Kidney (tissue), 14 donors: ENCODE measurements around the gene RBBP8NL. TPM values are rescaled to one million over a fixed set of nuclear protein-coding genes. Genes with fewer than 3 reads are reported as not detected.

Experiments used
- DNase-seq, 5 donors: peaks; one replicate each; pipeline ENCODE4 v3.0.0-alpha.2; 2013 to 2020
- FAIRE-seq: peaks from 2 replicates; lab custom pipeline; 2012; peaks lifted over from hg19 to GRCh38; lab: Jason Lieb, UNC
- H3K27ac ChIP-seq, 2 donors: one replicate each; pipeline ENCODE4 v1.7.0; 2013; ENCODE audit warnings: low read depth in 2 of 2, low read length in 2 of 2, inconsistent platforms in 1 of 2
- H3K27me3 ChIP-seq: one replicate; pipeline ENCODE4 v1.7.1; 2013; ENCODE audit warnings: low read length, inconsistent platforms; ENCODE audit not compliant: control insufficient read depth, insufficient read depth
- H3K36me3 ChIP-seq, 3 donors: one replicate each; pipeline versions ENCODE4 v1.7.0 to v1.7.1; 2013; ENCODE audit warnings: low read length in 3 of 3, control low read depth in 1 of 3, inconsistent platforms in 1 of 3; ENCODE audit not compliant: insufficient read depth in 3 of 3, control insufficient read depth in 2 of 3
- H3K4me1 ChIP-seq, 3 donors: one replicate each; pipeline versions ENCODE4 v1.7.0 to v1.7.1; 2013; ENCODE audit warnings: low read length in 3 of 3, inconsistent platforms in 1 of 3, low read depth in 1 of 3; ENCODE audit not compliant: control insufficient read depth in 2 of 3, insufficient read depth in 2 of 3
- H3K4me3 ChIP-seq, 3 donors: one replicate each; pipeline versions ENCODE4 v1.7.0 to v1.8.1; 2013; ENCODE audit warnings: low read length in 3 of 3, control low read depth in 1 of 3, inconsistent platforms in 1 of 3
- H3K9ac ChIP-seq, 3 donors: one replicate each; pipeline versions ENCODE4 v1.7.0 to v1.7.1; 2013; ENCODE audit warnings: low read length in 3 of 3, control low read depth in 1 of 3, inconsistent platforms in 1 of 3
- H3K9me3 ChIP-seq, 3 donors: one replicate each; pipeline versions ENCODE4 v1.7.0 to v1.7.1; 2013; ENCODE audit warnings: low read length in 3 of 3, control low read depth in 1 of 3, inconsistent platforms in 1 of 3; ENCODE audit not compliant: control insufficient read depth in 2 of 3, insufficient read depth in 1 of 3
- CTCF ChIP-seq: IDR thresholded peaks from 3 replicates; pipeline ENCODE4 v1.5.1; 2012; ENCODE audit warnings: mild to moderate bottlenecking, moderate library complexity, borderline replicate concordance; ENCODE audit not compliant: insufficient read depth; ENCODE audit errors: extremely low read depth
- intact Hi-C: fragments of 100-400 bp; cut with DNase I; formaldehyde crosslinking; loops from one replicate; pipeline ENCODE4 v1.11.1; 2022
- polyA plus RNA-seq: library from polyadenylated mRNA; stranded (reverse); fragments of 350-450 nt; fragmentation: Illumina TruSeq; extraction: RNeasy Lipid Tissue Mini Kit (QIAGEN cat#74804); gene quantifications from one replicate; pipeline ENCODE4 v1.2.3, GENCODE V29; 2014; ENCODE audit warnings: low read depth, low replicate concordance; ENCODE audit not compliant: insufficient read depth
- total RNA-seq: library from RNA; stranded (reverse); fragmentation: NEBNext Ultra II Directional; extraction: Animal tissue kit (Norgen Biotek cat#: 25700); gene quantifications from one replicate; pipeline ENCODE4 v1.2.1, GENCODE V29; 2021
- donor health status: control.
- donor health status: control.
- donor health status: control.
- donor health status: control.
- donor health status: control.
- donor health status: DM: yes; HTN: yes; CAD: no.
- donor health status: Normal renal cell carcinoma (clear cell type).

Gene RBBP8NL
- total and polyA plus RNA-seq, 2 donors from 2014 or later = 0.13 to 1.5 TPM

- no peak for TF ChIP-seq CTCF
- H3K9me3 ChIP-seq = no peaks in the 10 kb centered on the region
- H3K4me3 ChIP-seq = no peak overlapping the region
- DNase-seq (no peak), FAIRE-seq (no peak)
- H3K9ac ChIP-seq = no peak overlapping the region
- no peaks in the 10 kb centered on the region for H3K27me3 ChIP-seq
- H3K36me3 ChIP-seq = no peaks in the 10 kb centered on the region
- no peak overlapping the region for H3K27ac ChIP-seq
- intact Hi-C loops = no loop called here
- peaks cover 0 to 23% (median 6%) of the 10 kb centered on the region in 3 donors for H3K4me1 ChIP-seq
These were observed 3.6 kb upstream of the RBBP8NL start for GRCh38 chr20:62430866-62431447.

GRCh38 chr20:62430311-62430853 lies 3.0 kb upstream of the RBBP8NL start:
- intact Hi-C loops = no loop called here
- H3K27me3 ChIP-seq = no peaks in the 10 kb centered on the region
- H3K4me3 ChIP-seq = no peak overlapping the region
- DNase-seq = no peak
- H3K4me1 ChIP-seq = peaks cover 0 to 23% (median 6%) of the 10 kb centered on the region in 3 donors
- no peak for TF ChIP-seq CTCF
- H3K36me3 ChIP-seq = no peaks in the 10 kb centered on the region
- H3K27ac ChIP-seq = no peak overlapping the region
- H3K9me3 ChIP-seq = no peaks in the 10 kb centered on the region
- FAIRE-seq = no peak
- no peak overlapping the region for H3K9ac ChIP-seq

- no peak overlapping the region for H3K4me3 ChIP-seq
- no peaks in the 10 kb centered on the region for H3K36me3 ChIP-seq
- no peaks in the 10 kb centered on the region for H3K27me3 ChIP-seq
- intact Hi-C loops = no loop called here
- H3K9ac ChIP-seq = no peak overlapping the region
- TF ChIP-seq CTCF = no peak
- no peaks in the 10 kb centered on the region for H3K9me3 ChIP-seq
- DNase-seq = no peak
- no peak overlapping the region for H3K27ac ChIP-seq
- H3K4me1 ChIP-seq = peaks cover 0 to 22% (median 6%) of the 10 kb centered on the region in 3 donors
- FAIRE-seq = no peak
These were observed 2.3 kb upstream of the RBBP8NL start for GRCh38 chr20:62429455-62430310.
